Skeletal muscle cell (primary cell): ENCODE measurements around the gene CHCHD6.

Experiments used
- DNase-seq: peaks from one replicate; pipeline ENCODE4 v3.0.0-alpha.2; 2010; ENCODE audit warnings: low read depth
- H3K4me3 ChIP-seq: 2 replicates; pipeline ENCODE4 v1.5.1; 2011; ENCODE audit warnings: low read depth, mild to moderate bottlenecking, control low read depth, low read length, moderate library complexity

CHCHD6 gene

GRCh38 chr3:126703512-126704493, at the start of gene CHCHD6:
CHCHD6 (plus strand) TSS chr3:126704240; CDS start chr3:126704313, 73 bp downstream.
- peak within 1 kb of the TSS; percentile 84 for H3K4me3 ChIP-seq
- DNase-seq = peak; percentile 84

GRCh38 chr3:126654571-126655383, 49.3 kb upstream of the CHCHD6 start, which contains the start of gene TXNRD3:
TXNRD3 (minus strand) TSS chr3:126655124.
- DNase-seq = no peak
- H3K4me3 ChIP-seq = peak within 1 kb of the TSS; percentile 58

DNA sequence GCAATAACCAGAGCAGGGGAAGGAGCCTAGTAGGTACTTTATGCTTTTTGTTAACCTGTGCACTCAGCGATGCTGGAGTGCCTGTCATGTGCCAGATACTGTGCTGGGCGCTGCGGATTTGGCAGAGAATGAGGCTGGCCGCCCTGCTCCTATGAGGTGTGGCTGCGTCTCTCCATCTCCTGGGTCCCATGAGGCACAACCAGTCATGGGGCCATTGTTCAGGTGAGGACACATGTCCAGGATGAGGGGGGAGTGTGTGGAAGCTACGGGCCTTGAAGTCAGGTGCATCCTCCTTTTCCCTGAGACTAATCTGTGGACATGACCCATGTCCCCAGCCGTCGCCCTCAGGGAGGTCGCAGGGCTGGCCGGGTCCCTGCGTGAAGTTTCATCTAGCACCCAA, 48.2 kb upstream of the CHCHD6 start:
- no peak for DNase-seq
- H3K4me3 ChIP-seq = no peak overlapping the region

GRCh38 chr3:126656371-126657134, 47.5 kb upstream of the CHCHD6 start:
- no peak overlapping the region for H3K4me3 ChIP-seq
- DNase-seq = no peak

DNA sequence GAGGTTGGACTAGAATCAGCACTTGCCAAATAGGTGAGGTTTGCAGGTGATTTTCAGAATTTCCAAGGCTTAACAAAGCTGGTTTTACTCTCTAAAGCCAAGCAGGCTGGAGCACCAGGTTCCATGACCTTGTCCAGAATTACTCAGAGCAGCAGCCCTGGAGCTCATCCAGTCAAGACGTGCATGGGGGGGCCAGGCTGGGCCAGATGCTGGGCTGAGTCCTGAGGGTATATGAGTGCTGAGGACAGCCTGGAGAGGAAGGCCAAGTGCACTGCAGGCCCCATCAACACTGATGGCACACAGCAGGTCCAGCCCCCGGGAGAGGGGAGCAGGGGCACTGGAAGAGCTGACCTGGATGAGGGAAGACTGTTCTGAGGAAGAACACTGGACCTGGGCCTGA, 46.1 kb upstream of the CHCHD6 start:
- DNase-seq = no peak
- no peak overlapping the region for H3K4me3 ChIP-seq

- H3K4me3 ChIP-seq = no peak overlapping the region
- DNase-seq = no peak
Observed at GRCh38 chr3:126658584-126658983, 45.5 kb upstream of the CHCHD6 start.

DNA sequence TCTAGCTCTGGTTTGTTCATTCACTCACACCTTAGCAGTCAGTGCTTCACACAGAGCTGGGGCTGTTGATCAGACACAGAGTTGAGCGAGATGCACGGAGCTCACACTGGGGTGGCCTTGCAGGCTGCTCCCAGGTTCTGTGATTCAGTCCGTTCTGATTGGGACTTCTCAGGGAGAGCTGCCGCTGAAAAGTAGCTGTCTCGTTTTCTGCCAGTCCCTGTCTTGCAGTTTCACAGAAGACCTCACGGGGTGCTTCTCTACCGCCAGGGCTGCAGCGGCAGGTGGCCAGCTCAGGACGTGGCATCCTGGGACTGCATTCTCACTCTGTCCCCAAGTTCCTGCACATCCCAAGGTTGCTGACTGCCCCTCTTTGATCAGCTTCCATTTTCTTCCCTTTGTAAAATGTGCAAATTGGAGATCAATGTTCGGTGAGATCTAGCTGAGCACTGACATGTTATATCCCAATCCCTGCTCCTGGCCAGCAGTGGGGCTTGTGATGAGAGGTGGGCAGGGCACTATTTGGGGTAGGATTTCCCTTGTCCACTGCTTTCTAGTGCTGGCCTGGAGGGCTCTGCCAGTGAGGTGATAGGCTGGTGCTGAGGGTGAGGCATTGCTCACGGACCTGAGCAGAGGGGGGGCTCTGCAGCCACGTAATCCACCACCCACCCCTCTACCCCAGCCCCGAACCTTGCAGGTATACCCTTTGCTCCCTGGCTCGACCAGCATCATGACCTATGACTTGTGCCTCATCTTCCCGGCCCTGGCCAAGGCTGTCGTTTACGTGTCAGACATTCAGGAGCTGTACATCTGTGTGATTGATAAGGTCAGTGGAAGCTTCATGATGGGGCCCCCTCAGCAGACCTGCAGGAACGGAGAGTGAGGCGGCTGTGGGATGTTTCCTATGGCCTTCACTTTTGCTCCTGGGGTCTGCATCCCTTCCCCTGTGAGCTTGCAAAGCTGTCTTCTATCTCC, 43.8 kb upstream of the CHCHD6 start:
- H3K4me3 ChIP-seq = no peak overlapping the region
- no peak for DNase-seq

DNA sequence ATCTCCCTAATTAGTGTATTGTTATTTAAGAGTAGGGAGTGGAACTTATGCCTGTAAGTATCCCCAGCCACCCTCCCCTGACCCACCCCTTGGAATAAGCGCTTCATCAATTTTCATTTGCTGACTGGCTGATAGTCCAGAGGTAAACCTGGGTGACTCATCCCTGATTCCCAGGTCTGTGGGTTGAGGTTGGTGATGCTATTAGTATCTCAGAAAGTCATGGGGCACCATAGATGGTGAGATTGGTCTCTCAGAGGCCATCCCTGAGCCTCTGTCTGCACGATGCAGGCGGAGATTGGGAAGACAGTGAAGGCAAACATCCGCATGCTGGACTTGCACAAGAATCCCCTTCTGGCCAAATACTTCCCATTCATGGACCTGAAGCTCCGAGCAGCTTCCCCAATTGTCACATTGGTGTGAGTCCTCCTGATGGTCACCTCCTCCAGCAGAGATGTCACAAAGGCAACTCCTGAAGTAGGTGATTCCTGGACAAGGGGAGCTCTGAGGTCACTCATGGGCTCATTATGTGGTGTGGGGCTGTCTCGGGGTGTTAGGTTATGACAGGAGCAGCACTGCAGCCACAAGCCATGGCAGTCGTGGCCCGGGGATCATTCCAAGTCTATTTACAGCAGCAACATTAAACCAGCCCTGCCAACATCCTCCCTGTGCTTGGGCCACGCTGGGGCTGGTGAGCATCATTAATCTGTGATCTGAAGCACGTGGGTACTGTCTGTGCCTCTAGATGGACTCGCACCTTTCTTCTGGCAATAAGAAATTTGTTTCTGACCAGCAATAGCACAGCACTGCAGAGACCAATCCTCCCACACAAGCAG, 42.3 kb upstream of the CHCHD6 start:
- no peak for DNase-seq
- no peak overlapping the region for H3K4me3 ChIP-seq

DNA sequence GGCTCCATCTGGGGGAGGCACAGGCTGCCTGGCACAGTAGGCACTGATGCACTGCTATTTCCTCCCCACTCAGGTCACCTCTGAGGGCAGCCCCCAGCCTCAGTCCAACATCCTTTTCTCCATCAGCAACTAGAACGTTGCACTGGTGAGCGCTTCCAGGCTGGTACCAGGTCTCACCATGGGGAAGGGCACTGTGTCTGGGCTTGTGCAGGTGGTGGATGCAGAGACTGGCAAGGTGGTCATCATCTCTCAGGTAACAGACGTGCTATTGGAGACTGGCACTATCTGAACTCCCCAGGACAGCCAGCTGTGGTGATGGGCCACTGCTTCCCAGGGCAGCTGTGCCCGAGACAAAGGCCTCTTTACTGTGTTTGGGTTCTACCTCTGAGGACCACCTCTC, 40.8 kb upstream of the CHCHD6 start:
- H3K4me3 ChIP-seq = no peak overlapping the region
- no peak for DNase-seq

- no peak for DNase-seq
- H3K4me3 ChIP-seq = no peak overlapping the region
Observed at GRCh38 chr3:126663750-126664149, 40.3 kb upstream of the CHCHD6 start.

- H3K4me3 ChIP-seq = no peak overlapping the region
- no peak for DNase-seq
Observed at GRCh38 chr3:126664591-126665214, 39.3 kb upstream of the CHCHD6 start.

DNA sequence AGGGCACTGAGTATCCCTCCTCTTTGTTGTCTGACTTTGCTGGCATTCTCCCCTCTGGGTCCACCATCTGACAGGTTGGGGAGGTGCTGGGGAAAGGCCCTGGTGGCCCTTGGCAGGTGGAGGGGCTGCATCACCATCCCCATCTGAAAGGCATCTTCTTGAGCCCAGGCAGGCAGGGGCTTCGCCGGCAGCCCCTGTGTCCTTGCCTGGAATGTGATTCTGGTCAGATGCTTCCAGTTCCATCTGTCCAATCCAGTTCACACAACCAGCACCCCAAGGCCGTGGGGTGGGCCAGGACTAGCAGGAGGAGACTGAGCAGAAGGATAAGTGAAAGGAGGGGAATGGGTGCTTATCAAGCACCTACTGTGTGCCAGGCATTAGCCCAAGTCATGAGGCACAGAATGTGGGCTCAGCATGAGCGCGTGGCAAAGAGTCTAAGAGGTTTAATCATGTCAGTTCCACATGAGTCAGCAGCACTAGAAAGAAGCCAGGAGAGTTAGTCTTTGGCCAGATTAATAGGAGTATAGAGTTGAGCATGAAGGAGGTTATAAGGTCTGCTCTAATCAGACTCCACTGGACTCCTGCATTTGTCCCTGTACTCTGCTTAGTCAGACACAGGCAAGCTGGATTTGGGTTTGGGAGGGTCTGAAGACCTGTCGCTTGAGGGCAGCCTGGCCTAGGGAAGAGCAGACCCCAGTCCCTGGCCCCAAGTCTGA, 38.7 kb upstream of the CHCHD6 start:
- DNase-seq = no peak
- no peak overlapping the region for H3K4me3 ChIP-seq

GRCh38 chr3:126665959-126666657, 37.9 kb upstream of the CHCHD6 start:
- H3K4me3 ChIP-seq = no peak overlapping the region
- DNase-seq = no peak

- no peak overlapping the region for H3K4me3 ChIP-seq
- DNase-seq = no peak
Observed at GRCh38 chr3:126666658-126667528, 37.1 kb upstream of the CHCHD6 start.
